ENCODE data around the gene C4BPB.

The C4BPB gene

DNA sequence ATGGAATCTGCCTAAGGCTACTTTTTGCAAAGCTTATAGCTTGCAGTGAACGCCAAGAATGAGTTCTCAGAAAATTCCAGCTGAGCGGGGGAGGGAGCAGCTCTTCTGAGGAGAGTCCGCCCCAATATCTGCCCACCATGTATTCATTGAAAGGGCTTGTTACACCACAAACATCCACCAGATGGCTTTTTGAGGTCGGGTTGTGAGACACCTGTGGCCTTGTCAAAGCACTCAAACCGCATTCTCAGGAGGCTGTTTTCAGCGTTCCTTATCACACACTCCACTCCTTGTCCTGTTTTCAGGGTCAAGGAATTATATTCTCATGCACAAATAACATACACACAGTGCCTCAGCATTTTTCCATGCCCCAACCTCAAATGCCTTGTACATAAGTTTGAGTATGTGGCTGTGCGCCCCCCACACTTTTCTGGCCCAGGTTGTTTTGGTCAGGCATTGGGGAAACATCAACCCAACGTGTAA lies 3.9 kb upstream of the C4BPB start:
- peak; percentile 37 for DNase-seq (ENCODE audit: low spot score)

DNA sequence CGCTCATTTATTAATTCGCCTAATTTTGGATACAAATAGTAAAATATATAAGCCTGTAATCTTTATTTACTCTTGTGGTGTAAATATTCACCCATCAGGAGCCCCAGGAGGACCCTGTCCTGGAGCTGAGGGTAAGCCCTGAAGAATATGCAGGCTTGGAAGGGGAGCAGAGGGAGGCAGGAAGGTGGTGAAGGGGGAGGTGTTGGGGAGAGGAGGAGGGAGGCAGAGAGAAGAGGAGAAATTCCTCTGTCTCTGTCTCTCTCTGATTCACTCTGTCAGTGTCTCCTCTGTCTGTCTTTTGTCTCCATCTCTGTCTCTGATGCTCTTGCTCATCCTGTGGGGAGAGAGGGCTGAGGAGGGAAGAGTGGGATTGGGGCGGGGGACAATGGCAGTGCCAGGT lies 2.8 kb upstream of the C4BPB start:
- no peak for DNase-seq (ENCODE audit: low spot score)

DNA sequence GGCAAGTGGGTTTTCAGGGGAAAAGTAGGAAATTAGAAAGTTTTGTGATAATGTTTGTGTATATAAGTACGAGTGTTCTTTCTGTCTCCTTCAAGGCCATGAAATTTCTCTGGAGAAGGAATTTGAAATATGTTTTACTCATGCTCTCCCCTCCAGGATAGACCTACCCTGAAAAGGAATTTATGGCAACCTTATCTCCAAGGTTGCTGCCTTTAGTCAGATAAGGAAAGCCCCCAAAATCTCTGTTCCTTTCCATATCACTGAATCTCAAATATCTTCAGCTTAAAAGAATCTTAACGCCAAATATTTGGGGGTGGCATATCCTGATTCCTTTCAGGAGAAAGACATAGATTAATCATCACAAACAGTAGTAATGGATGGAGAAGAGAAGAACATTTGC lies 499 bp upstream of the C4BPB start:
- no peak for DNase-seq (ENCODE audit: low spot score)

DNA sequence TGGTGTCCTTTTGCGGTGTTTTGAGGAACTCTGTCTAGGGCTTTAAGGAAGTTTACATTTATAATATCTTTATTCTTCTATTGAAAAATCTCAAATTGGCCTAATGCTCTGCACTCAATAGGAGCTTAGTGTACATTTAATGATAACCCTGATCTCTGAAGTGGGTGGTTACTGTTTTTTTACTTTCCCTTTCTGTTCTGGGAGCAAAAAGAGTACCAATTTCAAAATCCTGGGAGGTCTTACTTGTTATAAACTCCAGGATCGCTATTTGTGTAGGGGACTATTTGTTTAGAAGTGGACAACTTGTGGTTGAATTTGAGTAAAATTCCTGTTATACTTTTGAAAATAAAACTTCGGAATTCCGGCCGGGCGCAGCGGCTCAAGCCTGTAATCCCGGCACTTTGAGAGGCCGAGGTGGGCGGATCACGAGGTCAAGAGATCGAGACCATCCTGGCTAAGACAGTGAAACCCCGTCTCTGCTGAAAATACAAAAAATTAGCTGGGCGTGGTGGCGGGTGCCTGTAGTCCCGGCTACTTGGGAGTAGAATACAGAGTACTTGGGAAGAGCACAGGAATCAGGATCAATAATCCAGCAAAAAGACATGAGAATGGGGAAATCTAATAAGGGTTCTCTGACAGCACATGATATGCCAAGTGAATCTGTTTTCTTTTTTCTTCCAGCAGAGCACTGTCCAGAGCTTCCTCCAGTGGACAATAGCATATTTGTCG lies 1.1 kb downstream of the C4BPB start:
- DNase-seq (ENCODE audit: low spot score): no peak

DNA sequence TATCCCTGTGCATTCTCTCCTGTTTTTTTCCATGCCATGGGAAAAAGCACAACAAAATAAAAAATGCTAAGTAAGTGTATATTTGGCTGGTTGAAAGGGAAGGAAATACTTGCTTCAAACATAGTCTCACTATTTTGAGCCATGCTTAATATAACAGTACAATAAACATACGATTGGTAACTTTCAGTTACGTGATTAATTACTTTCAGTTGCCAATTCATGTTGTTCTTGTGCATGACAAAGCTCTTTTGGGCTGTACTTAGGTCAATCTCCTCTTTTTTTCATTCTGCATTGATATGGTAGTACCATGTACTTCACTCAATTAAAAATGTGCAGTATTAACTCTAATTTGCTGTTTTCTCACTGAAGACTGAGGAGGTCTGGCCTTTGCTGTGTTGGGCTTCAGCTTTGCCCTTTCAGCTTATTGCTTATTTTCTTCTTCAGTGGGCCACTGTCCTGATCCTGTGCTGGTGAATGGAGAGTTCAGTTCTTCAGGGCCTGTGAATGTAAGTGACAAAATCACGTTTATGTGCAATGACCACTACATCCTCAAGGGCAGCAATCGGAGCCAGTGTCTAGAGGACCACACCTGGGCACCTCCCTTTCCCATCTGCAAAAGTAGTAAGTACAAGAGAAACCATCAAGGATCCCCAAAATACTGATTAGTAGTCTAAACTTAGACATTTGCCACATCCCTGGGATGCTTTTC lies 2.7 kb downstream of the C4BPB start:
- DNase-seq (ENCODE audit: low spot score): no peak

DNA sequence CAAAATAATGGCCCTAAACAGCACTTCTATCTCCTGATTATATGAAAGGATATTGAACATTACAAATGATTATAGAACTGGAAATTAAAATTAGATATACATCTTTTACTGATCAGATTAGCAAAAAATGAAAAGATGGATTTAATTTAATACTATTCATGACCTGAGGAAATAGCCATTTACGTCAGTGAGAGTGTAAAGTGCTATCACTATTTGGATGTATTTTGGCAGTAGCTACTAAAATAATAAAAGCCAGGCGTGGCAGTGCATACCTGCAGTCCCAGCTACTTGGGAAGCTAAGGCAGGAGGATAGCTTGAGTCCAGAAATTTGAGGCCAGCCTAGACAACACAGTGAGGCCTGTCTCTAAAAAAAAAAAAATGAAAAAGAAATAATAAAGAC lies 5.3 kb downstream of the C4BPB start:
- no peak for DNase-seq (ENCODE audit: low spot score)

DNA sequence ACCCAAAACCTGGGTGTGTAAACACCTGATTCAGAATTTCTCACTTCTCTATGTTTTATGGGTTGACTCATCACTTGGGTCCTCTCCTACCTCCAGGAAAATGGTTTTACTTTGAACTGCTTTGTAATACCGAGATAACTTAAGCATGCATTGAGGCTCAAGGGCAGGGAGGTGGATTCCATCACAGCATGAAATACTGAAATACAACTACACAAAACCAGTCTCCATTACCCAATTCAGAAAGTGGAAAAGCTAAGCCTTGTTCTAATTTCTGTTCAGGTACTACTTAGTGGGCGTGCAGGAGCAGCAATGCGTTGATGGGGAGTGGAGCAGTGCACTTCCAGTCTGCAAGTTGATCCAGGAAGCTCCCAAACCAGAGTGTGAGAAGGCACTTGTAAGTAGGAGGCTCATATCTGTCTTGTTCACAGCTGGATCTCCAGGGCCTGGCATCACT lies 9.2 kb downstream of the C4BPB start:
- no peak for DNase-seq (ENCODE audit: low spot score)

DNA sequence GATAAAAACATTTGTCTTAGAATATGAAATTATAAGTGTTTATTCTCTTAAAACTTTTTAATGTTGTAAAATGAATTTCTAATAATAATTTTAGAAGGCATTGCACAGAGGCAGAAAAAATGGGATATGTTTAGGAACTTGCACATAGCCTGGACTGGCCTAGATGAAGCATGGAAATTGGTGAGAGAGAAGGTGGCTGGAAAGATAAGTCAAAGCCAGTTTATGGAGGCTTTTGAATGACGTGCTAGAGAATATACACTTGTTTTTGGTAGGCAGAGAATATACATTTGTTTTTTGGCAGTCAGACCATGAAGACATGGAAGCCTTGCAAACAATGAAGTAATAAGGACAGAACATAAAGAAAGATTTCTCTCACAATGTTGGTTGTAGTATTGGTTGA lies 13.1 kb downstream of the C4BPB start:
- no peak for DNase-seq (ENCODE audit: low spot score)

DNA sequence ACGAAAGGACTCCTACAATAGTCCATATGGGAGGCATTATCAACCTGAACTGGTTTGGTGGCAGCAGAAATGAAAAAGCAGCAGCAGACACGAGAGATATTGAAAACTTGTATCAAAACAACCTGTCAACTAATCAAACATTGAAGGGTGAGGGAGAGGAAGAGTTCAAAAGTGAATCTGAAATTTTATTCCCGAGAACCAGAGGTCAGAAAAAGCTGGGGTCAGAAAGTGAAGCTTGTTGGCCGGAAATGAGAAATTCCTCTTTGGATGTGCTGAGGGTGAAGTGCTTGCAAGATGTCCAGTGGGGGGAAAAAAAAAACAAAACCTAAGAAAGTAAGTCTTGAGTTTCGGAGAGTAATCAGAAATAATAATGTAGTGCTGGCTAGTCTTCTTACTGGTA lies 13.5 kb downstream of the C4BPB start:
- DNase-seq (ENCODE audit: low spot score): no peak

DNA sequence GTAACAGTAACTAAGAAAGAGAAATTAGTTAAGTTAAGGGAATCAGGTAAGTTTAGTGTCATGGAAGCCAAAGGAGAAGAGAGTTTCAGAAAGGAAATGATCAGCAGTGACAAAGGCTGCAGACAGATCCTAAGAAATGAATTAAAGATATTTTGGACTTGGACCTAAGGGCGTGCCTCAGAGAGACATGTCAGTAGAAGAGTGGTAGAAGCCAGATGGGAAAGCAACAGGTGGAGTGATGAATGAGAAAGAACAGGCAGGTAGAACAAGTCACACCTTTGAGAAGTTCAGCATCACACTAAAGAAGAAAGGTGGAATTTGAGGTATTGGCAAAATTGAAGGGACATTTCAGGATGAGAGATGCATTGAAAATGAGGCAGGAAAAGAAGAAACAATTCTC lies 14.0 kb downstream of the C4BPB start:
- DNase-seq (ENCODE audit: low spot score): no peak

DNA sequence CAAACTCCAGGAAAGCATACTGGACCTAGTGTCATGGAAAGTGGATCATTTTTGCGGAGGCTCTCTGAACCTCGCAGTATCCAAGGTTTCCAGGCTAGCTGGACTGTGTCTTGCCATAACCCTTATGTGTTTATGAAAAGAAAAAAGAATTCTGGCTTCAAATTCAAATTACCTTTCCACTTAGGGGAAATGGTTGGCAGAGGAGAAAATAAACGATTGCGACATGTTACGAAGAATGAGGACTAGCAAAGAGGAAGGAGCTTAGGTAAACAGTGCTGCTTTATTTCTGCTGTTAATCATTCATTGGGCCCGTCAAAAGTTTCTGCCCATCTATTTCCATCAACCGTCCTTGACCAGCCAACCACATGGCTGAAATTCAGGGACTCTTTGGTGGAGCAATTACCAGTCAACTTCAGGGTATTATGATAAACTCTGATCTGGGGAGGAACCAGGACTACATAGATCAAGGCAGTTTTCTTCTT lies 15.3 kb downstream of the C4BPB start, which contains the start of gene C4BPA:
Gene C4BPA, plus strand, starts transcription at position 342 of the 482 bp plus-strand sequence. CDS start 8,793 bp downstream, outside the sequence.
- no peak for DNase-seq (ENCODE audit: low spot score)

DNA sequence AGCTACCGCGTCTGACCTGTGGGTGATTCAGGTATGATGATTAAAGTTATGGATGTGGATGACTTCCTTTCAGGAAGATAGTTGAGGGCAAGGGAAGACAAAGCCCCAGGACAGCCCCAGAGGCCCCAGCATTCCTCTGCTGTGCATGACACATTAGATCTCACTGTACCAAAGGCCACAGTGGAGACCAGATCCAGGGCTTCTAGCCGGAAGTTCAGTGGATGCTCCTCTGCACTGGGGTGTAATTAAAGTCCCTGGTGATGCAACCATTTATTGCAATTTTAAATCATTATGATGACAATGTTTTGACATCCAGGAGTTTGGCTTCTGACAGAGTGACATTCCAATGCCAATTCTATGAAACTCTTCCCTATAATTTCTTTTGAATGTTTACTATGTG lies 20.3 kb downstream of the C4BPB start:
- no peak for DNase-seq (ENCODE audit: low spot score)

DNA sequence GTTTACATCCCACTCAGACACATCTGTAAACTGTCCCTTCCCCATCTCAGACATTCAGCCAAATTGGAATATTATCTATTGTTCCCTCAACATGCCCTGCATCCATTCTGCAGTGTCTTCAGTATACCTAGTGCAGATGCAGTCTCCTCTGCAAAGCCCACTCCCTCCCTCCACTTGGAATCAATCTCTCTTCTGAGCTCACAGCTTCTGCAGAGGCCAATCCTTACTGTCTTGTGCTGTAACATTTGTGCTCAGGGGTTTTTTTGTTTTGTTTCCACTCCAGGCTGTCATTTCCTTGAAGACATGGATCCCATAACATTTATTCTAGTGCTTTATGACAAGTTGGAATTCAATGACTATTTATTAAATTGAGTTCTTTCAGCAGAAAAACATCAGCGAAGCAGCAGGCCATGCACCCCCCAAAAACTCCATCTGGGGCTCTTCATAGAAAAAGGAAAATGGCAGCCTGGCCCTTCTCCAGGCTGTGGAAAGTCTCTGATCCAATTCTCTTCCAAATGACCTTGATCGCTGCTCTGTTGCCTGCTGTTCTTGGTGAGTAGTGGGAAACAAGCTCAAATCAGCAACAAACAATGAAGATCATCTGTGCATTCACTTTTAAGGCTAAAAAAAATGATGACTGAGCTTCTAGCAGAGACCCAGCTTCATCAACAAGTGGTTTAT lies 24.1 kb downstream of the C4BPB start:
- no peak for DNase-seq (ENCODE audit: low spot score)

DNA sequence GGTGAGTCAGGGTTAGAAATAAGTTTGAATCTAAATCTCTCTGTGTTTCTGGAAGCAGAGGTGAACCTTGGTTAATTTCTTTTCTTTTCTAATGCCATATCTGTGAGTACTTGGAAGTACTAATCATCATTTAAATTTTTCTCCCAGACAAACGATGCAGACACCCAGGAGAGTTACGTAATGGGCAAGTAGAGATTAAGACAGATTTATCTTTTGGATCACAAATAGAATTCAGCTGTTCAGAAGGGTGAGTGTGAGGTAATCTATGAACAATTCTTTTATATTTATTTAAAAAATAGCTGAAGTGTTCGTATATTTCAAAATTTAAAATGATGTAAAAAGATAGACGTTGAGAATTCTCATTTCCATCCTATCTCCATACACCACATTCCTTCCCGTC lies 26.6 kb downstream of the C4BPB start:
- no peak for DNase-seq (ENCODE audit: low spot score)

DNA sequence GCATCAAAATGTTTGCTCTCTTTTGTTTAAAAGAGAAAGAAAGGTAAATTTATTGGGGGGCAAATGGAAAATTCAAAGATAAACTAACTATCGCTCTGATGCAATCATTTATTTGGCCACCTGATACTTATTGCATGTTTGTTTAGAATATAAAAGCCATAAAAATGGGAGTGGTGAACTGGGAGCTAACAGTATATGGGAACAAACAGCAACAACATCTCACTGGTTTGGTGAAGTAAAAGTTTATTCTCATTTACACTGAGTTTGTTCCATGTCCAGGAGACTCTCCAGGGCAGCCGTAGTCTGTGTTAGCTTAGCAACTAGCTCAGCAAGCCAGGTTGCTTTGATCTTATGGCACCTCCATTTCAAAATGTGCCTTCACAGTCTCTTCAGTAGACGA lies 35.7 kb downstream of the C4BPB start:
- DNase-seq (ENCODE audit: low spot score): no peak

DNA sequence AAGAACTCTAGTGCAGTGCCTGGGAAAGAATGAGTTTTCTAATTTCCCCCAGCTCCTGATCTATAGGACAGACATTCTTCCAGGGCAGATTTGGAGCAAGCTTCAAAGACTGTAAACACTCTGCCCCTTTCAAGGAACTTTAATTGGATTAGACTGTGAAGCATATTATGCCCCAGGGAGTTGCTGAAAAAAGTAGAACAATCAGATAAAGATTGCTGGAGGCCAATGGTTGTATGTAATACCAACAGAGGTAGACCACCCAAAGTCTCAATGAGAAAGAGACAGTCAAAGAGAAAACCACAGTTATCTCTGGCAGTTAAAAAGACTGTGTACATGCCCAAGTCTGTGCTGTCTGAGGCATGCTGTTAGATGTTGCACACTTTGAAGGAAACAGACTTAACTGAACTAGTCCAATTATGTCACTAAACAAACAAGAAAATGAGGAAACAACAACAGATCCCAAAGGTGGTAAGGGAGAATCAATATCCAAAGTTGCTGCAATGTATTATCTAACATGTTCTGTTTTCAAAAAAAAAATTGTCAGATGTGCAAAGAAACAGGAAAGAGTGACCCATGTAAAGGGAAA lies 39.8 kb downstream of the C4BPB start:
- DNase-seq (ENCODE audit: low spot score): no peak

DNA sequence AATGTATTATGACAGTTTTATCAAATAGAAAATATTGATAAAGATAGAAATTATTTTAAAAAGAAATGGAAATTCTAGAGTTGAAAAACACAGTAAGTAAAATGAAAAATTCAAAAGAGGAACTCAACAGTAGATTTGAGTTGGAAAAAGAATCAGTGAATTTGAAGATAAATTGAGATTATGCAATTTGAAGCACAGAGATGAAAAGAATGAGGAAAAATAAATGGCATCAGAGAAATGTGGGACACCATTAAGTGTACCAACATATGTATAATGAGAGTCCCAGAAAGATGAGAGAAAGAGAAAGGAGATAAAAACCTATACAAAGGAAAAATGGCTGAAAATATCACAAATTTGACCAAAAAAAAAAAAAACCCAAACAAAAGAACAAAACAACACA lies 40.4 kb downstream of the C4BPB start:
- DNase-seq (ENCODE audit: low spot score): no peak

DNA sequence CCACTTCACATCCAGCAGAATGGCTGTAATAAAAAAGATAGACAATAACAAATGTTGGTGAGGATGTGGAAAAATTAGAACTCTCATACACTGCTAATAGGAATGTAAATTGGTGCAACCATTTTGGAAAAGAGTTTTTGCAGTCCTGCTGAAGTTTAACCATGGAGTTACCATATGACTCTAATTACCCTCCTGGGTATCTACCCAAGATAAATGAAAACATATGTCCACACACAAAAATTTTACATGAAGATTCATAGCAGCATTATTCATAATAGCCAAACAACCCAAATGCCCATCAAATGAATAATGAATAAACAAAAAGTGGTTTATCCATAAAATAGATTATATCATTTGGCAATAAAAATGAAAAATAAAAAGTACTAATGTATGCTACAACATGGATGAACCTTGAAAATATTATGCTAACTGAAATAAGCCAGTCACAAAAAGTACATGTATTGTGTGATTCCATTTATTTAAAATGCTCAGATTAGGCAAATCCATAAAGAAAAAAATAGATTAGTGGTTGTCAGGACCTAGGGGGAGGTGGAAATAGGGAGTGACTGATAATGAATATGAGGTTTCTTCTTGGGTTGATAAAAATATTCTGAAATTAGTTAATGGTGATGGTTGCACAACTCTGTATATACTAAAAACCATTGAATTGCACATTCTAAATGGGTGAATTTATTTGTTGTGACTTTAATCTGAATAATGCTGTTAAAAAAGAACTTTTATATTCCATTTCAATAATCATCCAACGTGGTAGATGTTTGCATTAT lies 41.8 kb downstream of the C4BPB start:
- no peak for DNase-seq (ENCODE audit: low spot score)

DNA sequence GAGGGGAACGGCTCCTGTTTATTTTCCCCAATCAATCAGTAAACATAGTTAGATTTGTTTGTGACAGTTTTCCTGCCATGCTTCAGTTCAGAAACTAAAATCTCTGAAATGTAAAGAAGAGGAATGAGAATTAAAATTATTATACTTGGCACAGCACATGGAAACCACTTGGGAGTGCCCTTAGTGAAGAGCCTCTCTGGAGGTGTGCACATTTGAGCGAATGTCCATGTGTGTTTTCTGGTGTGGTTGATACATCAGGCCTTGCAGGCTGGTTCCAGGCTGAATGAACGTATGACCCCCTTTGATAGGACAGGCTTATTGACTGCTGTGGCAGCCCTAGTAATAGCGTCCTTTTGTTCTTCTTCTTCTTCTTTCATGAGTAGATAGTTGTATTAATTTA lies 42.5 kb downstream of the C4BPB start:
- DNase-seq (ENCODE audit: low spot score): no peak

DNA sequence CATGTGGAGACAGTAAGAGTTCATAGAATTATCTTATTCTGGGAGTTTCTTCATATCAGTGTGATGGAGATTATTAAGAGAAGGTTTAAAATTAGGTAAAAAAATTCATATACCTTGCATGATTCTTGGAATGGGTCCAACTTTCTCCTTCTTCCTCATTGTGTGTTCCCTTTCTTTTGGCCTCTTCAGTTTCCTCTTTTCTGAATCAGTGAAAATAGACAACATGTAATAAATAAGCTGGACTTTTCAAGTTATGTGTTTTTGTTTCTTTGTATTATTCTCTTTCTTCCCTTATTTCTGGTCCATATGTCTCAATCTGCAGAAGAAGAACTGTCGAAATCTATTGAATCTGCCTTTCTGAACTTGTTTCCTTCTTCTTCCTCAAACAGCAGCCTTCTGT lies 45.9 kb downstream of the C4BPB start:
- no peak for DNase-seq (ENCODE audit: low spot score)

DNA sequence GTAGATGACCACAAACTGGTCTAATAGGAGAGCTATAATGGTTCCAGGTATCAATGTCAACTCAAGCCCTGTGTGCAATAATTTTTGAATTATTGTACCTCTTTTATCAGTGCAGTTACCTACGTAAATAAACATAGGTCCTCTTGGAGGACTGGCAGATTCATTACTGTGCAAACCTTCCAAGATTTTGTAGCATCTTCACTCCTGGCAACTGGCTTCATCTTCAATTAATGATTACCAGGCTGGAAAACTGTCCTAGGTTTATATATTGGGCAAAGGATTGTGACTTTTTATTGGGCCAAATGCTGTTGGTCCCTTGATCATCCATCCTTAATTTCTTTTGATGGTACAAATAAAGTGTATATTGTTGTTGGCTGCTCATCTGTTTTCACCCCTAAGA lies 51.0 kb downstream of the C4BPB start:
- no peak for DNase-seq (ENCODE audit: low spot score)

DNA sequence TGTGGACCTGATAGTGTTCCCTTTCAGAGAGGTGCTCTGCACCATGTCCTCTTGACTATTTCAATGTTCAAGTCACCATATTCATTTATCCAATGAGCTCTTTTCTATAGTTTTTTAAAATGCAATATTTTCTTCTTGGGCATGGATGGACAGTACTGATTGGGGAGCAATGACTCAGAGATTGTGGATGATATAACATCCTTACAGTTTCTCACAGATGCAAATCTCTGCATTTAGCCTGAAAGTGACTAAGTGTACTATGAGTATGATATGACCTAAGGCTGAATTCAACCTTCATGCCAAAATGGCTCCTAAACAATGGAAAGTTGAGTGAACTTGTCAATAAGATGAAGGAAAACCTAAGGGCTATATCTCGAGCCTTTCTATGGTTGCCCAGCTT lies 51.9 kb downstream of the C4BPB start:
- no peak for DNase-seq (ENCODE audit: low spot score)

All from putamen (tissue), 1 donor.